Measurements from ENCODE around the gene NUDT1. TPM values are rescaled to one million over a fixed set of nuclear protein-coding genes. Genes with fewer than 3 reads are reported as not detected.

NUDT1 gene
- total and polyA plus RNA-seq, 2 donors (not counting 3 experiments of a cell fraction or from before 2014, with no cell fraction given) = 23.9 to 25.9 TPM

DNA sequence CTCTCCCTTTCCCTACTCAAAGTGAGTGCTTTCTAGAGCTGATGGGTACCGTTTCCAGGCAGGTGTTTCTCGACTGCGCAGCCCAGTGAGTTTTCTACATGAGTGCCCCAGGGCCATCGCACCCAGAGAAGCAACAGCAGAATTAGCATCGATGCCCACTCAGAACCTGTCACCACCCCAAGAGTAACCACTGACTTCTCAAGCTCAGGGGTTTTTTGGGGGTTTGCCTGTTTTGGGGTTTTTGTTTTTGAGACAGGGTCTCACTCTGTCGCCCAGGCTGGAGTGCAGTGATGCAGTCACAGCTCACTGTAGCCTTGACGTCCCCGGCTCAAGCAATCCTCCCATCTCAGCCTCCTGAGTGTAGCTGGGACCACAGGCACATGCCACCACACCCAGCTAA, 46.5 kb downstream of the NUDT1 start:
- no peaks in the 10 kb centered on the region for H4K20me1 ChIP-seq (replicated peaks; ENCODE audit: control insufficient read depth, extremely low read depth, insufficient read depth, low read length)
- no peak overlapping the region for H3K4me2 ChIP-seq (ENCODE audit: insufficient read depth, low read length)
- no peak overlapping the region for H3K9ac ChIP-seq (replicated peaks; ENCODE audit: extremely low read depth, insufficient read depth, low read length)
- no peak overlapping the region for H3K4me3 ChIP-seq (replicated peaks in 1 of 3; ENCODE audit: insufficient read depth in 1 of 3, low read depth in 1 of 3, low read length in 3 of 3)
- H2AFZ ChIP-seq (ENCODE audit: low read depth, low read length) = no peak overlapping the region
- CTCF ChIA-PET = interaction anchor here (0.6 kb wide), 1 partner anchor 55 kb away, joined by 3 read pairs; no protein-coding TSS in a partner anchor
- H3K9me1 ChIP-seq (replicated peaks; ENCODE audit: control insufficient read depth, extremely low read depth, insufficient read depth, low read length) = no peaks in the 10 kb centered on the region
- H3K27ac ChIP-seq (ENCODE audit: insufficient read depth, low read depth, low read length) = no peak overlapping the region
- FAIRE-seq (no peak), DNase-seq (ENCODE audit: low read depth, low spot score) (no peak)
- H3K9me3 ChIP-seq (replicated peaks; ENCODE audit: control insufficient read depth, insufficient read depth, low read length) = no peaks in the 10 kb centered on the region
- TF ChIP-seq, protein P1, sequence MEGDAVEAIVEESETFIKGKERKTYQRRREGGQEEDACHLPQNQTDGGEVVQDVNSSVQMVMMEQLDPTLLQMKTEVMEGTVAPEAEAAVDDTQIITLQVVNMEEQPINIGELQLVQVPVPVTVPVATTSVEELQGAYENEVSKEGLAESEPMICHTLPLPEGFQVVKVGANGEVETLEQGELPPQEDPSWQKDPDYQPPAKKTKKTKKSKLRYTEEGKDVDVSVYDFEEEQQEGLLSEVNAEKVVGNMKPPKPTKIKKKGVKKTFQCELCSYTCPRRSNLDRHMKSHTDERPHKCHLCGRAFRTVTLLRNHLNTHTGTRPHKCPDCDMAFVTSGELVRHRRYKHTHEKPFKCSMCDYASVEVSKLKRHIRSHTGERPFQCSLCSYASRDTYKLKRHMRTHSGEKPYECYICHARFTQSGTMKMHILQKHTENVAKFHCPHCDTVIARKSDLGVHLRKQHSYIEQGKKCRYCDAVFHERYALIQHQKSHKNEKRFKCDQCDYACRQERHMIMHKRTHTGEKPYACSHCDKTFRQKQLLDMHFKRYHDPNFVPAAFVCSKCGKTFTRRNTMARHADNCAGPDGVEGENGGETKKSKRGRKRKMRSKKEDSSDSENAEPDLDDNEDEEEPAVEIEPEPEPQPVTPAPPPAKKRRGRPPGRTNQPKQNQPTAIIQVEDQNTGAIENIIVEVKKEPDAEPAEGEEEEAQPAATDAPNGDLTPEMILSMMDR (IDR thresholded peaks at IDR 0.05; ENCODE audit: extremely low read depth in 1 of 2, insufficient read depth in 1 of 2, low read depth in 1 of 2, low read length in 2 of 2) = no peak
- no peaks in the 10 kb centered on the region for H3K4me1 ChIP-seq (ENCODE audit: control insufficient read depth, extremely low read depth, insufficient read depth, low read length)
- intact Hi-C loops (cut with micrococcal nuclease) = no loop called here
- POLR2A ChIA-PET = no interaction called here
- H3K36me3 ChIP-seq (ENCODE audit: control insufficient read depth in 2 of 2, extremely low read depth in 1 of 2, insufficient read depth in 2 of 2, low read length in 2 of 2) = no peaks in the 10 kb centered on the region
- H3K79me2 ChIP-seq (ENCODE audit: control insufficient read depth, insufficient read depth, low read length) = no peaks in the 10 kb centered on the region
- no peaks in the 10 kb centered on the region for H3K27me3 ChIP-seq (ENCODE audit: control insufficient read depth in 2 of 2, insufficient read depth in 2 of 2, low read length in 2 of 2)
- dilution Hi-C loops (cut with MboI; ENCODE audit: extremely low pct_ligation_motif_present, low sequenced_read_pairs) = no loop called here
- no TSS peak for BruUV-seq (replicated peaks)

DNA sequence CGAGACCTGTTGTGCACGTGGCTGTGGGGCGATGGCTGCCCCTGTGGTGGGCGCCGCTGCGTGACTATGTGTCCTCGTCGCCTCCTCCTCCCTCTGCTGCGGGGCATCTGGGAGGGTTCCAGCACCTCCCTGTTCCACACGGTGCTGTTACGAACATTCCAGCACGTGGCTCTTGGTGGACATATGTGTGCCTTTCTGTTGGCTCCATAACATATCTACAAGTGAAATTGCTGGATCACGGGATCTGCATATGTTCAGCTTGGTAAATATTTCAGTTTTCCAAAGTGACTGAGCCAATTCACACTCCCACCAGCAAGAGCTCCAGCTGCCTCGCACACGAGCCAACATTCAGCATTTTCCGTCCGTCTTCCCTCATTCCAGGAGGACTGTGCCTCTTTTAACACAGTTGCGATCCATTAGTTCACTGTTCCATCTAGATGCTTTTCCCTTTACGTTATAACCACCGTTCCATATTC, 47.1 kb downstream of the NUDT1 start:
- no peak overlapping the region for H3K27ac ChIP-seq (ENCODE audit: insufficient read depth, low read depth, low read length)
- ChIA-PET POLR2A (no interaction called here), CTCF (no interaction called here)
- no peaks in the 10 kb centered on the region for H3K4me1 ChIP-seq (ENCODE audit: control insufficient read depth, extremely low read depth, insufficient read depth, low read length)
- no peak for TF ChIP-seq POLR2AphosphoS5 (IDR thresholded peaks at IDR 0.05; ENCODE audit: insufficient read depth, low read depth, low read length)
- TF ChIP-seq FOS (IDR thresholded peaks at IDR 0.05; ENCODE audit: borderline replicate concordance, insufficient read depth, low read length) = no peak
- H4K20me1 ChIP-seq (replicated peaks; ENCODE audit: control insufficient read depth, extremely low read depth, insufficient read depth, low read length) = no peaks in the 10 kb centered on the region
- H3K79me2 ChIP-seq (ENCODE audit: control insufficient read depth, insufficient read depth, low read length) = no peaks in the 10 kb centered on the region
- no peak for FAIRE-seq
- no peaks in the 10 kb centered on the region for H3K9me1 ChIP-seq (replicated peaks; ENCODE audit: control insufficient read depth, extremely low read depth, insufficient read depth, low read length)
- no peaks in the 10 kb centered on the region for H3K27me3 ChIP-seq (ENCODE audit: control insufficient read depth in 2 of 2, insufficient read depth in 2 of 2, low read length in 2 of 2)
- H3K4me3 ChIP-seq (replicated peaks in 1 of 3; ENCODE audit: insufficient read depth in 1 of 3, low read depth in 1 of 3, low read length in 3 of 3) = no peak overlapping the region
- no peaks in the 10 kb centered on the region for H3K36me3 ChIP-seq (ENCODE audit: control insufficient read depth in 2 of 2, extremely low read depth in 1 of 2, insufficient read depth in 2 of 2, low read length in 2 of 2)
- intact Hi-C loops (cut with micrococcal nuclease) = no loop called here
- no peak overlapping the region for H3K9ac ChIP-seq (replicated peaks; ENCODE audit: extremely low read depth, insufficient read depth, low read length)
- no peaks in the 10 kb centered on the region for H3K9me3 ChIP-seq (replicated peaks; ENCODE audit: control insufficient read depth, insufficient read depth, low read length)
- H3K4me2 ChIP-seq (ENCODE audit: insufficient read depth, low read length) = no peak overlapping the region
- H2AFZ ChIP-seq (ENCODE audit: low read depth, low read length) = no peak overlapping the region
- dilution Hi-C loops (cut with MboI; ENCODE audit: extremely low pct_ligation_motif_present, low sequenced_read_pairs) = no loop called here
- no peak for DNase-seq (ENCODE audit: low read depth, low spot score)
- no TSS peak for BruUV-seq (replicated peaks)

Measured in endothelial cell of umbilical vein (primary cell).